ENCODE measurements around the gene MAGI2. TPM values are rescaled to one million over a fixed set of nuclear protein-coding genes. Genes with fewer than 3 reads are reported as not detected.

The MAGI2 gene
- total RNA-seq, 3 donors from 2014 or later: 9.8 to 22.7 (median 20.2) TPM

- Histone ChIP-seq H3K4me1 (no peaks in the 10 kb centered on the region), H3K4me3 (no peak overlapping the region), H3K36me3 (no peaks in the 10 kb centered on the region), H3K27ac (no peak overlapping the region), H3K27me3 (no peaks in the 10 kb centered on the region), H3K9me3 (no peaks in the 10 kb centered on the region)
- intact Hi-C loops (cut with DNase I; ENCODE audit: low total_unique reads): no loop called here
- TF ChIP-seq, protein P1, sequence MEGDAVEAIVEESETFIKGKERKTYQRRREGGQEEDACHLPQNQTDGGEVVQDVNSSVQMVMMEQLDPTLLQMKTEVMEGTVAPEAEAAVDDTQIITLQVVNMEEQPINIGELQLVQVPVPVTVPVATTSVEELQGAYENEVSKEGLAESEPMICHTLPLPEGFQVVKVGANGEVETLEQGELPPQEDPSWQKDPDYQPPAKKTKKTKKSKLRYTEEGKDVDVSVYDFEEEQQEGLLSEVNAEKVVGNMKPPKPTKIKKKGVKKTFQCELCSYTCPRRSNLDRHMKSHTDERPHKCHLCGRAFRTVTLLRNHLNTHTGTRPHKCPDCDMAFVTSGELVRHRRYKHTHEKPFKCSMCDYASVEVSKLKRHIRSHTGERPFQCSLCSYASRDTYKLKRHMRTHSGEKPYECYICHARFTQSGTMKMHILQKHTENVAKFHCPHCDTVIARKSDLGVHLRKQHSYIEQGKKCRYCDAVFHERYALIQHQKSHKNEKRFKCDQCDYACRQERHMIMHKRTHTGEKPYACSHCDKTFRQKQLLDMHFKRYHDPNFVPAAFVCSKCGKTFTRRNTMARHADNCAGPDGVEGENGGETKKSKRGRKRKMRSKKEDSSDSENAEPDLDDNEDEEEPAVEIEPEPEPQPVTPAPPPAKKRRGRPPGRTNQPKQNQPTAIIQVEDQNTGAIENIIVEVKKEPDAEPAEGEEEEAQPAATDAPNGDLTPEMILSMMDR (IDR thresholded peaks at IDR 0.05): no peak
- no peak for TF ChIP-seq POLR2AphosphoS5 (IDR thresholded peaks at IDR 0.05)
- no peak for TF ChIP-seq POLR2A (IDR thresholded peaks at IDR 0.05)
- DNase-seq (ENCODE audit: low spot score in 2 of 2): no peak
Observed at GRCh38 chr7:78099715-78100394, 1353.6 kb downstream of the MAGI2 start.

DNA sequence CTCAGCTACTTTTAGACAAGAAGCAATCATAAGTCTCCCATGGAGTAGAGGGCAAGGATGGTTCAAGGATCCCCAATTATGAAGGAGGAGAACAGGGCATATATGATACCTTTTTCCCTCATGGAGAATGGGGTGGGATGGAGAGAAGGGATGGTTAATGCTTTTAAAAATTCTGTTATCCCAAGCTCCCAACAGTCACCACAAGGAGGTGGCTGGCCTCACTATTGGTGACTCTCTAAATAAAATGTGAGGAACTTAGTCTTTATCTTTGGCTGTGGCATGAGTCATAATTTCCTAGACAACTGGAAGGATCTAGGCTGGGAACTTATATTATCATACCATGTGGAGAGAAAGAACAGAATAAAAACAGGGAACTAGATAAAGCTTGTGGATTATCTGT, 1357.9 kb downstream of the MAGI2 start:
- H3K4me1 ChIP-seq: no peaks in the 10 kb centered on the region
- H3K4me3 ChIP-seq: no peak overlapping the region
- TF ChIP-seq, protein P1 (IDR thresholded peaks at IDR 0.05): no peak
- TF ChIP-seq POLR2A (IDR thresholded peaks at IDR 0.05) (no peak), POLR2AphosphoS5 (IDR thresholded peaks at IDR 0.05) (no peak)
- DNase-seq (ENCODE audit: low spot score in 2 of 2): no peak
- H3K36me3 ChIP-seq: no peaks in the 10 kb centered on the region
- no peaks in the 10 kb centered on the region for H3K27me3 ChIP-seq
- intact Hi-C loops (cut with DNase I; ENCODE audit: low total_unique reads): no loop called here
- no peaks in the 10 kb centered on the region for H3K9me3 ChIP-seq
- H3K27ac ChIP-seq: no peak overlapping the region

- Histone ChIP-seq H3K27me3 (no peaks in the 10 kb centered on the region), H3K4me1 (no peaks in the 10 kb centered on the region), H3K4me3 (no peak overlapping the region), H3K9me3 (no peaks in the 10 kb centered on the region), H3K36me3 (no peaks in the 10 kb centered on the region), H3K27ac (no peak overlapping the region)
- no peak for DNase-seq (ENCODE audit: low spot score in 2 of 2)
- no peak for TF ChIP-seq POLR2AphosphoS5 (IDR thresholded peaks at IDR 0.05)
- TF ChIP-seq POLR2A (IDR thresholded peaks at IDR 0.05): no peak
- TF ChIP-seq, protein P1 (IDR thresholded peaks at IDR 0.05): no peak
- intact Hi-C loops (cut with DNase I; ENCODE audit: low total_unique reads): no loop called here
Observed at GRCh38 chr7:78092331-78092730, 1361.1 kb downstream of the MAGI2 start.

GRCh38 chr7:78090616-78091015, 1362.9 kb downstream of the MAGI2 start:
- Histone ChIP-seq H3K9me3 (no peaks in the 10 kb centered on the region), H3K4me1 (no peaks in the 10 kb centered on the region), H3K27ac (no peak overlapping the region), H3K4me3 (no peak overlapping the region), H3K27me3 (no peaks in the 10 kb centered on the region), H3K36me3 (no peaks in the 10 kb centered on the region)
- TF ChIP-seq POLR2AphosphoS5 (IDR thresholded peaks at IDR 0.05) (no peak), POLR2A (IDR thresholded peaks at IDR 0.05) (no peak)
- TF ChIP-seq, protein P1 (IDR thresholded peaks at IDR 0.05): no peak
- DNase-seq (ENCODE audit: low spot score in 2 of 2): no peak
- intact Hi-C loops (cut with DNase I; ENCODE audit: low total_unique reads): no loop called here

- H3K27me3 ChIP-seq: no peaks in the 10 kb centered on the region
- H3K4me1 ChIP-seq: no peaks in the 10 kb centered on the region
- TF ChIP-seq POLR2A (IDR thresholded peaks at IDR 0.05): no peak
- TF ChIP-seq POLR2AphosphoS5 (IDR thresholded peaks at IDR 0.05): no peak
- TF ChIP-seq, protein P1 (IDR thresholded peaks at IDR 0.05): no peak
- intact Hi-C loops (cut with DNase I; ENCODE audit: low total_unique reads): no loop called here
- DNase-seq (ENCODE audit: low spot score in 2 of 2): no peak
- no peaks in the 10 kb centered on the region for H3K36me3 ChIP-seq
- no peaks in the 10 kb centered on the region for H3K9me3 ChIP-seq
- no peak overlapping the region for H3K4me3 ChIP-seq
- H3K27ac ChIP-seq: no peak overlapping the region
Observed at GRCh38 chr7:78083476-78084120, 1369.9 kb downstream of the MAGI2 start.

Data from breast epithelium (tissue), 4 donors.